ENCODE data around the gene HNRNPUL1. TPM values are rescaled to one million over a fixed set of nuclear protein-coding genes. Genes with fewer than 3 reads are reported as not detected.

HNRNPUL1 gene
- total RNA-seq, 1 experiment from 2014 or later, result 201 TPM

GRCh38 chr19:41218615-41219507 lies 45.3 kb upstream of the HNRNPUL1 start, which contains the start of gene AXL (continued):
- TF ChIP-seq, protein P1, sequence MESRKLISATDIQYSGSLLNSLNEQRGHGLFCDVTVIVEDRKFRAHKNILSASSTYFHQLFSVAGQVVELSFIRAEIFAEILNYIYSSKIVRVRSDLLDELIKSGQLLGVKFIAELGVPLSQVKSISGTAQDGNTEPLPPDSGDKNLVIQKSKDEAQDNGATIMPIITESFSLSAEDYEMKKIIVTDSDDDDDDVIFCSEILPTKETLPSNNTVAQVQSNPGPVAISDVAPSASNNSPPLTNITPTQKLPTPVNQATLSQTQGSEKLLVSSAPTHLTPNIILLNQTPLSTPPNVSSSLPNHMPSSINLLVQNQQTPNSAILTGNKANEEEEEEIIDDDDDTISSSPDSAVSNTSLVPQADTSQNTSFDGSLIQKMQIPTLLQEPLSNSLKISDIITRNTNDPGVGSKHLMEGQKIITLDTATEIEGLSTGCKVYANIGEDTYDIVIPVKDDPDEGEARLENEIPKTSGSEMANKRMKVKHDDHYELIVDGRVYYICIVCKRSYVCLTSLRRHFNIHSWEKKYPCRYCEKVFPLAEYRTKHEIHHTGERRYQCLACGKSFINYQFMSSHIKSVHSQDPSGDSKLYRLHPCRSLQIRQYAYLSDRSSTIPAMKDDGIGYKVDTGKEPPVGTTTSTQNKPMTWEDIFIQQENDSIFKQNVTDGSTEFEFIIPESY (IDR thresholded peaks at IDR 0.05; ENCODE audit: extremely low read depth, insufficient replicate concordance, low read length), result no peak
- TF ChIP-seq POLR2A (IDR thresholded peaks at IDR 0.05; ENCODE audit: borderline replicate concordance, extremely low read depth, insufficient read depth, insufficient read length), result no peak

GRCh38 chr19:41219924-41220567 lies 44.1 kb upstream of the HNRNPUL1 start:
- DNase-seq (ENCODE audit: low read depth, low spot score) (no peak), ATAC-seq (no peak)
- Histone ChIP-seq H4K20me1 (ENCODE audit: insufficient read depth) (no peaks in the 10 kb centered on the region), H3K4me3 (replicated peaks in 1 of 2; ENCODE audit: low read depth in 1 of 2, low read length in 2 of 2) (peak overlapping the region; percentile 64 to 93), H3K4me1 (ENCODE audit: control insufficient read depth in 1 of 2, insufficient read depth in 2 of 2, low read length in 2 of 2) (peaks cover 40 to 80% of the 10 kb centered on the region in 2 experiments), H3K27me3 (ENCODE audit: insufficient read depth, low read length) (no peaks in the 10 kb centered on the region), H3K79me2 (ENCODE audit: insufficient read depth, low read length) (peaks cover 53% of the 10 kb centered on the region), H2AFZ (ENCODE audit: low read depth, low read length, poor library complexity, severe bottlenecking) (no peak overlapping the region), H3K4me2 (ENCODE audit: low read length) (peak overlapping the region; percentile 98), H3K9me2 (ENCODE audit: insufficient read depth) (no peaks in the 10 kb centered on the region), H3K9me3 (ENCODE audit: control insufficient read depth in 1 of 2, insufficient read depth in 1 of 2, low read depth in 1 of 2, low read length in 2 of 2) (no peaks in the 10 kb centered on the region), H3K27ac (ENCODE audit: low read depth, low read length) (peak overlapping the region; percentile 86), H3K9ac (ENCODE audit: low read length) (peak overlapping the region; percentile 89), H3K36me3 (ENCODE audit: control insufficient read depth in 1 of 2, insufficient read depth in 2 of 2, low read length in 2 of 2) (peaks cover 0 to 17% of the 10 kb centered on the region in 2 experiments; a peak in 1 of 4 replicates)
- POLR2A ChIA-PET, result interaction anchor here (1.2 to 2.0 kb wide), 3 partner anchors 9 to 44 kb away, joined by 5 to 14 read pairs (median 6); partner anchors contain the start of gene HNRNPUL1
- CTCF ChIA-PET, result interaction anchor here (1.2 to 1.8 kb wide), 2 partner anchors 16 to 42 kb away, joined by 7 read pairs; no protein-coding TSS in a partner anchor
- TF ChIP-seq MAX (IDR thresholded peaks at IDR 0.05) (no peak), POLR2A (IDR thresholded peaks at IDR 0.05; ENCODE audit: borderline replicate concordance, extremely low read depth, insufficient read depth, insufficient read length) (no peak), CEBPB (IDR thresholded peaks at IDR 0.05; ENCODE audit: low read depth) (no peak), EZH2 (IDR thresholded peaks at IDR 0.05) (no peak), CBX3 (IDR thresholded peaks at IDR 0.05; ENCODE audit: low read depth) (no peak), FOSL1 (IDR thresholded peaks at IDR 0.05; ENCODE audit: low read depth) (no peak), POLR2AphosphoS5 (IDR thresholded peaks at IDR 0.05; ENCODE audit: low read depth, low read length) (no peak; the same call in 1 of the 2 replicates), TCF7L2 (IDR thresholded peaks at IDR 0.05; ENCODE audit: borderline replicate concordance, extremely low read depth, insufficient read depth, insufficient read length) (no peak), JUND (IDR thresholded peaks at IDR 0.05) (no peak)
- TF ChIP-seq, protein P1 (IDR thresholded peaks at IDR 0.05; ENCODE audit: extremely low read depth, insufficient replicate concordance, low read length), result no peak
- RAD21 ChIA-PET (ENCODE audit: low non-redundant PET in 1 of 2, low total read pairs in 2 of 2, uncharacterized antibody in 2 of 2, unreplicated experiment in 2 of 2), result no interaction called here
- intact Hi-C loops (cut with micrococcal nuclease), result no loop called here
- BruUV-seq (replicated peaks), result no TSS peak

All from HCT116 (cell line).